Adrenal gland (tissue), 12 donors: ENCODE data around the gene ZBTB39. TPM values are rescaled to one million over a fixed set of nuclear protein-coding genes. Genes with fewer than 3 reads are reported as not detected.

Experiments used
- DNase-seq, 7 donors: peaks; one replicate each; pipeline ENCODE4 v3.0.0-alpha.2; 2019 to 2020
- H3K27ac ChIP-seq, 5 donors: fragments of 200-600 bp; sonication (generic) in 4 of 5; 1 replicate in 3 of 5; 2 replicates in 2 of 5; pipeline versions ENCODE4 v1.5.1 to v1.8.0; 2016 to 2020; ENCODE audit warnings: mild to moderate bottlenecking in 1 of 5
- H3K27me3 ChIP-seq: fragments of 200-600 bp; 2 replicates; pipeline ENCODE4 v1.8.0; 2021
- H3K36me3 ChIP-seq, 2 donors: fragments of 200-600 bp; replicated peaks in 1 of 2; 1 replicate in 1 of 2; 2 replicates in 1 of 2; pipeline versions ENCODE4 v1.5.1 to v1.8.0; 2018 to 2022
- H3K4me1 ChIP-seq, 2 donors: fragments of 200-600 bp; replicated peaks in 1 of 2; 1 replicate in 1 of 2; 2 replicates in 1 of 2; pipeline versions ENCODE4 v1.5.1 to v1.8.0; 2018 to 2021
- H3K4me3 ChIP-seq, 4 donors: fragments of 200-600 bp; sonication (generic) in 3 of 4; one replicate each; pipeline ENCODE4 v1.5.1; 2016 to 2018
- H3K9me3 ChIP-seq, 3 donors: fragments of 200-600 bp; sonication (generic) in 1 of 3; replicated peaks in 1 of 3; 1 replicate in 2 of 3; 2 replicates in 1 of 3; pipeline versions ENCODE4 v1.5.1 to v1.8.0; 2016 to 2021
- CTCF ChIP-seq, 6 experiments: fragments of 450-650 bp in 4 of 6; fragments of 200-600 bp in 2 of 6; sonication (generic) in 1 of 6; IDR thresholded peaks; 1 replicate in 5 of 6; 2 replicates in 1 of 6; pipeline versions ENCODE4 v1.5.1 to v1.8.0; 2016 to 2021; ENCODE audit warnings: antibody characterized with exemption in 6 of 6, mild to moderate bottlenecking in 2 of 6, moderate library complexity in 1 of 6
- POLR2A ChIP-seq, 2 donors: fragments of 450-650 bp; IDR thresholded peaks; one replicate each; pipeline ENCODE4 v1.6.1; 2017; ENCODE audit warnings: antibody characterized with exemption in 2 of 2, mild to moderate bottlenecking in 2 of 2, moderate library complexity in 1 of 2
- WGBS, 4 donors: extraction: QIAGEN DNeasy Blood & Tissue Kit in 2 of 4; methylation state at CpG; one replicate each; pipeline versions ENCODE4 v1.1.5 to v1.1.7; 2013 to 2017; 5-methylcytosine and 5-hydroxymethylcytosine counted together
- intact Hi-C, 2 donors: fragments of 100-400 bp; cut with DNase I; formaldehyde crosslinking; loops; one replicate each; pipeline versions ENCODE4 v1.14.1 to v1.15.0; 2022 to 2023
- polyA plus RNA-seq, 3 donors: library from polyadenylated mRNA; stranded (reverse); fragments of 200-250 nt in 2 of 3; fragments of 350-450 nt in 1 of 3; fragmentation: Illumina TruSeq in 1 of 3; extraction: RNeasy Lipid Tissue Mini Kit (QIAGEN cat#74804) in 1 of 3; gene quantifications; one replicate each; pipeline ENCODE4 v1.2.3, GENCODE V29; 2013 to 2014
- total RNA-seq, 9 donors: library from RNA; depleted of rRNA in 4 of 9; stranded (reverse); fragments of >200 nt in 4 of 9; fragments of 120-200 nt in 1 of 9; fragmentation: NEBNext Ultra II Directional in 1 of 9; extraction: Animal tissue kit (Norgen Biotek cat#: 25700) in 1 of 9; gene quantifications; one replicate each; pipeline versions ENCODE4 v1.1.0 to v1.2.4, GENCODE V29; 2013 to 2023
- donor health status: healthy with polysubstance abuse.
- donor health status: Bipolar disorder and iron deficiency.
- donor health status: DM: yes; HTN: yes; CAD: no.
- donor health status: DM: no; HTN: no; CAD: no.
- donor health status: DM: no; HTN: no; CAD: no.
- donor health status: DM: yes; HTN: yes; CAD: no.

The ZBTB39 gene
- total and polyA plus RNA-seq, 12 donors, result 1.4 to 6.0 (median 3.9) TPM

- WGBS, 4 donors, result 75 to 82% (median 81%) methylated on average over 1 of the region's 1 CpG
- Histone ChIP-seq H3K4me3 (no peak overlapping the region), H3K36me3 (no peaks in the 10 kb centered on the region), H3K9me3 (no peaks in the 10 kb centered on the region), H3K27me3 (no peaks in the 10 kb centered on the region), H3K4me1 (no peaks in the 10 kb centered on the region), H3K27ac (no peak overlapping the region)
- no peak for TF ChIP-seq CTCF (IDR thresholded peaks at IDR 0.05)
- TF ChIP-seq POLR2A (IDR thresholded peaks at IDR 0.05), result no peak
- intact Hi-C loops, result no loop called here
- peak in 1 of 7 donors; percentile 2 for DNase-seq
Observed at GRCh38 chr12:57047981-57048380, 41.6 kb upstream of the ZBTB39 start.

GRCh38 chr12:57046947-57047890 lies 40.9 kb upstream of the ZBTB39 start:
- Histone ChIP-seq H3K9me3 (no peaks in the 10 kb centered on the region), H3K27me3 (no peaks in the 10 kb centered on the region), H3K36me3 (no peaks in the 10 kb centered on the region), H3K4me3 (no peak overlapping the region), H3K4me1 (no peaks in the 10 kb centered on the region), H3K27ac (peak overlapping the region in 2 of 5 donors; percentile 5 to 76)
- DNase-seq, result peak in 1 of 7 donors; percentile 45
- intact Hi-C loops, result no loop called here
- TF ChIP-seq CTCF (IDR thresholded peaks at IDR 0.05), result no peak
- no peak for TF ChIP-seq POLR2A (IDR thresholded peaks at IDR 0.05)
- WGBS, 4 donors, result 67 to 71% (median 69%) methylated on average over 10 of the region's 10 CpGs

- Histone ChIP-seq H3K27ac (peak overlapping the region in 2 of 5 donors; percentile 5 to 76), H3K4me3 (no peak overlapping the region), H3K9me3 (no peaks in the 10 kb centered on the region), H3K27me3 (no peaks in the 10 kb centered on the region), H3K36me3 (no peaks in the 10 kb centered on the region), H3K4me1 (no peaks in the 10 kb centered on the region)
- WGBS, 4 donors, result 70 to 74% (median 72%) methylated on average over 6 of the region's 6 CpGs
- intact Hi-C loops, result no loop called here
- no peak for TF ChIP-seq POLR2A (IDR thresholded peaks at IDR 0.05)
- no peak for TF ChIP-seq CTCF (IDR thresholded peaks at IDR 0.05)
- no peak for DNase-seq
Observed at GRCh38 chr12:57046086-57046791, 39.9 kb upstream of the ZBTB39 start.

- Histone ChIP-seq H3K4me1 (no peaks in the 10 kb centered on the region), H3K36me3 (no peaks in the 10 kb centered on the region), H3K9me3 (no peaks in the 10 kb centered on the region), H3K27me3 (no peaks in the 10 kb centered on the region), H3K4me3 (no peak overlapping the region), H3K27ac (no peak overlapping the region)
- TF ChIP-seq POLR2A (IDR thresholded peaks at IDR 0.05) (no peak), CTCF (IDR thresholded peaks at IDR 0.05) (no peak)
- intact Hi-C loops, result no loop called here
- 92 to 96% (median 95%) methylated on average over 3 of the region's 3 CpGs for WGBS, 4 donors
- DNase-seq, result no peak
Observed at GRCh38 chr12:57044889-57045288, 38.5 kb upstream of the ZBTB39 start.
